ENCODE data around the gene WNT5B.
"Not testable (repeated sequence)": the region's sequence is repeated elsewhere in the genome, so short reads cannot be mapped to it uniquely, and the experiment has no call there.

WNT5B gene

DNA sequence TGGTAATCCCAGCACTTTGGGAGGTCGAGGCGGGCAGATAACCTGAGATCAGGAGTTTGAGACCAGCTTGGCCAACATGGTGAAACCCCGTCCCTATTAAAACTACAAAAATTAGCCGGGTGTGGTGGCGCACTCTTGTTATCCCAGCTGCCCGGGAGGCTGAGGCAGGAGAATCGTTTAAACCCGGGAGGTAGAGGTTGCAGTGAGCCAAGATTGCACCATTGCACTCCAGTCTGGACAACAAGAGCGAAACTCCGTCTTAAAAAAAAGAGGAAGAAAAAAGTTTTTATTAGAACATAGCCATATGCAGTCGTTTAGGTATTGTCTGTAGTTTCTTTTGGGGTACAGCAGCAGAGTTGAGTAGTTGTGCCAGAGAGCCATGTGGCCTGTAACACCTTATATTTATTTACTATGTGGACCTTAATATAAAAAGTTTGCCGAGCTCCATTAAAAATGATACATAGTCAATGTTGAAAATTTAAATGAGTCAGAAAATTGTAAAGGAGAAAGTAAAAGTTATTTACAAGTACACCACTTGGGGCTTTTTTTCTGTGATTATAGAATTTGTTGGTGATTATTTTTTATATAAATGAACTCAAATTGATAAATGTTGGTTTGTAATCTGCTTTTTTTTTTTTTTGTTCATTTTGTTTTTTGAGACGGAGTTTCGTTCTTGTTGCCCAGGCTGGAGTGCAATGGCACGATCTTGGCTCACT lies 64.0 kb downstream of the WNT5B start:
- DNase-seq: no peak

DNA sequence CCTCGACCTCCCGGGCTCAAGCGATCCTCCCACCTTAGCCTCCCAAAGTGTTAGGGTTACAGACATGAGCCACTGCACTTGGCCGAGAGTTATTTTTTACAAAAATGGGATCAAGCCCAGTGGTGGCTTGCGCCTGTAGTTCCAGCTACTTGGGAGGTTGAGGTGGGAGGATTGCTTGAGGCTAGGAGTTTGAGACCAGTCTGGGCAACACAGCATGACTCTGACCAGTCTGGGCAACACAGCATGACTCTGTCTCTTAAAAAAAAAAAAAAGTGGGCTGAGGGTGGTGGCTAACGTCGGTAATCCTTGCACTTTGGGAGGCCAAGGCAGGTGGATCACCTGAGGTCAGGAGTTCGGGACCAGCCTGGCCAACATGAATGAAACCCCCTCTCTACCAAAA lies 66.1 kb downstream of the WNT5B start:
- not testable (repeated sequence) for DNase-seq

DNA sequence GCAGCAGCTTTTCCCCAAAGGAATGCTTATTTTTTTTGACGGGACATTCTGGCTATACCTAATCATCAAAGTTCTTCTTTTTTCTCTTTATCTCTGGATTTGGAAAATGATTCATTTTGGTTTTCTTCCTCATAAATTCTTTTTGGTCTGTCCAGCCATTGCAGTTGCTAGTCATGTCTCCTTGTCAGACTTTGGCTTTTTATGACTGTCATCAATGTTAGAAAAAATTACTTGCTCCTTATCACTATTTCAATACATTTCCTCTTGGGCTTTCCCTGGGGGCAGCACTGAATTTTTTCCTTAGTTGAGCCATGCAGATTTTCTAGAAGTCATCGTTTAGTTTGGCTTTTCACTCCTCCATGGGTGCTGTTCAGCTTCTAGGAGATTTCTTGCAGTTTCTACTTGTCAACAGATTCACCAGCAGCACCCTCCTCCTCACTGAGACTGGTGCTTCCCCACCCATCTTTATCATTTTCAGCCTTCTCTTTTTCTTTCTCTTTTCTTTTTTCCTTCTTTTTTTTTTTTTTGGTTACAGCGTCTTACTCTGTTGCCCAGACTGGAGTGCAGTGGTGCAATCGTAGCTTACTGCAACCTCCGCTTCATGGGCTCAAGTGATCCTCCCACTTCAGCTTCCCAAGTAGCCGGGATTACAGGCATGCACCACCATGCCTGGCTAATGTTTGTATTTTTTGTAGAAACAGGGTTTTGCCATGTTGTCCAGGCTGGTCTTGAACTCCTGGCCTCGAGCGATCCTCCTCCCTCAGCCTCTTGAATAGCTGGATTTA lies 67.0 kb downstream of the WNT5B start:
- DNase-seq: no peak

DNA sequence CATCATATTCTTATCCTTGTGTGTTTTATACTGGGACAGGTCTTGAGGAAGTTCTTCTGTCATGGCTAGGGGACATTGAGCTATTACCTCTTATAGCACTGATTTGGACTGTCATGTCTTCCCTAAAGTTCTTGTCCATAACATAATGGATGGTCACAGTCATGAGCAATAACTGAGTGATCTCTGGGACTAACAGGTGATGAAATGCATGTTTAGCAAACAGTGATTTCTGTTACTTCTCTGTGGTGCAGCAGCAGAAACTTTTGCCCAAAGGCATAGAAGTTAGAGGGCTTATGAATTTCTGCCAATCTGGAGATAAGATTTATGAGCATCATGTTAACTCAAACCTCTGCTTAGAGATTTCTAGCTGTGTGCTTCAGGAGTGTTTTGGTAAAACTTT lies 67.8 kb downstream of the WNT5B start:
- no peak for DNase-seq

Measured in NCI-H526 treated with DMSO at 0.1 percent for 48 hours (cell line).